GM10266 (cell line): Measurements from ENCODE around the gene IQGAP3.

Experiments
- DNase-seq: peaks from one replicate; pipeline ENCODE4 v3.0.0; 2012; ENCODE audit errors: extremely low spot score
- TF ChIP-seq, protein P1 (sequence below): IDR thresholded peaks from 2 replicates; pipeline ENCODE4 v1.5.1; 2012; ENCODE audit warnings: mild to moderate bottlenecking, low read depth; ENCODE audit not compliant: control insufficient read depth, insufficient read depth; ENCODE audit errors: missing control alignments

Gene IQGAP3

DNA sequence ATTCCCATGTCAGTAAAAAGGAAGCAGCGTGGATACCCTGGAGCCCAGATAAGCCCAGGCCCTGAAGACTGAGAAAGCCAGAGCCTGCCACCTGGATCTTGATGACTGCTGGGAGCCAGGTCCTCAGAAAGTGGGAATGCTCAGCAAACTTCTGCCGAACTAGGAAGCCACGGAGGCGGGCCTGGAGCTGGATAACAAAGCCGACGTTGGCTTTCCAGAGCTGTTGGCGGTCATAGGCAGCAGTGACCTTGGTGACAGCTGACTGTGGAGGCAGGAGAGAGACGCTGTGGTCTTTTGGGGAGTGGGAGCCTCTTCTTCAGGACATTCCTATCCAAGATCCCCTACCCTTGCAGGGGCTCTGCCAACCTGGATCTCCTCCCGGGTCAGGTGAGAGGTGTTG, 24.4 kb downstream of the IQGAP3 start:
- TF ChIP-seq, protein P1, sequence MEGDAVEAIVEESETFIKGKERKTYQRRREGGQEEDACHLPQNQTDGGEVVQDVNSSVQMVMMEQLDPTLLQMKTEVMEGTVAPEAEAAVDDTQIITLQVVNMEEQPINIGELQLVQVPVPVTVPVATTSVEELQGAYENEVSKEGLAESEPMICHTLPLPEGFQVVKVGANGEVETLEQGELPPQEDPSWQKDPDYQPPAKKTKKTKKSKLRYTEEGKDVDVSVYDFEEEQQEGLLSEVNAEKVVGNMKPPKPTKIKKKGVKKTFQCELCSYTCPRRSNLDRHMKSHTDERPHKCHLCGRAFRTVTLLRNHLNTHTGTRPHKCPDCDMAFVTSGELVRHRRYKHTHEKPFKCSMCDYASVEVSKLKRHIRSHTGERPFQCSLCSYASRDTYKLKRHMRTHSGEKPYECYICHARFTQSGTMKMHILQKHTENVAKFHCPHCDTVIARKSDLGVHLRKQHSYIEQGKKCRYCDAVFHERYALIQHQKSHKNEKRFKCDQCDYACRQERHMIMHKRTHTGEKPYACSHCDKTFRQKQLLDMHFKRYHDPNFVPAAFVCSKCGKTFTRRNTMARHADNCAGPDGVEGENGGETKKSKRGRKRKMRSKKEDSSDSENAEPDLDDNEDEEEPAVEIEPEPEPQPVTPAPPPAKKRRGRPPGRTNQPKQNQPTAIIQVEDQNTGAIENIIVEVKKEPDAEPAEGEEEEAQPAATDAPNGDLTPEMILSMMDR = no peak
- DNase-seq = no peak

DNA sequence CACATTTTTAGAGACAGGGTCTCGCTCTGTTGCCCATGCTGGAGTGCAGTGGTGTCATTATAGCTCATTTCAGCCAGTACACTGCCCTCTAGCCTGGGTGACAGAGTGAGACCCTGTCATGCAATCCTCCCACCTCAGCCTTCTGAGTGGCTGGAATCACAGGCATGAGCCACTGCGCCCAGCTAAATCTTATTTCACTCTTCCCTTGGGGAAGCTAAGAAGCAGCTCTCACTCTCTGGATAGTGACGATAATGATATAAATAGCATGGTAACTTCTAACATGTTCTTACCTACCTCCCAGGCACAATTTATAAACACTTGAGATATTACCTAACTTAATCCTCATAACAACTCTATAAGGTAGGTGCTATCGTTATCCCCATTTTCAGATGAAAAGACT, 24.9 kb downstream of the IQGAP3 start:
- DNase-seq = no peak
- TF ChIP-seq, protein P1 = no peak

DNA sequence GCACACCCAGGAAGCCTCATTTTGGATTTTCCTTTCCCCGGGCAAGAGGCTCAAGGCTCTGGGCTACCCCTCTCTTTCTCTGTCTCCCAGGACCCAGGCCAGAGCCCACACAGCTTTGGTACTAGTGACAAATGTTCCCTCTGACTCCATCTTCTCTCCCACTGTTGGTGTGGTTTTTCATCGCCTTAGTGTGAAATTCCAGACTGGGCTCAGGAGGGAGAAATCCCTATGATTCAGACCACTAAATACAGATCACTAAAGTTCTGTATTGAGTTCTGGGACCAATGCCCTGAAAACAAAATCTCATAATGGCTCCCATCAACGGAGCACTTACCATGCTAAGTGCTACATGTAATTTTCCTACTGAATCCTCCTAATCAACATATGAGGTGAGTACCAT, 26.1 kb downstream of the IQGAP3 start:
- no peak for DNase-seq
- TF ChIP-seq, protein P1 = no peak

DNA sequence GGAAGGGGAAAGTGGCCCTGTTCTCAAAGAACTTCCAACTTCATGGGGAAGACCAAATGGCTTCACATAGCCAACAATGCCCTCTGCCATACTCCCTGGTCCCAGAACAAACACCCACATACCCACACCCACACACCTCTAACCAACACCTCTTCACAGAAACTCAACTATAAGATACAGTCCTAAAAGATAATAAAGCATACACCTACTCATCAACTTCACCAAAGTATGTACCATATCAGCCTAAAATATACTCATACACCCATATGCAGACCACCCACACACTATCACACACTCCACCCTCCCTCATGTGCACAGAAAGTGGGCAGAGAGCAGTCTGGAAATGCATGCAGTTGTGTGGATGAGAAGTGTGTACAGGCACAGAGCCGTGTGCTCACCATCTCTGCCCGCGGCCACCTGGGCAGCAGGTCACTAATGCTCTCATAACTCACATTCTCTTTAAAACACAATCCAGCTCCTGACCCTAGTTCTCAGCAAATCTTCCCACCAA, 27.7 kb downstream of the IQGAP3 start:
- TF ChIP-seq, protein P1 = no peak
- DNase-seq = no peak

DNA sequence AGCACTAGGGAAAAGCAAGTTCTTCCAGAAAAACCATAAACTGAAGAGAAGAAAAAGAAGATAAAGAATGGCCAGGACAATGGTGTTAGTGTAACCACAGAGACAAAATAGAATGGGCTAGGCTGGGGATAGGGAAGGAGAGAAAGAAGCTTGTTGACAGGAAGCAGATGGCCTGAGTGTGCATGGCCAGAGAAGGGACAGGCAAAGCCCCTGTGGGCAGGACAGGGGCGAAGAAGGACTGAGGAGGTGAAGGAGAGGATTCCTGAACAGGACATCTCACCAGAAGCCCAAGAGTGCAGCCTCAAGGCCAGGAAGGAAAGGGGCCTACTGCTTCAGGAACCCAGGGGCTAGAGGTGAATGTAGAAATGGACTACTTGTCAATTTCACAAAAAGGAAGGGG, 29.3 kb downstream of the IQGAP3 start:
- no peak for DNase-seq
- TF ChIP-seq, protein P1 = no peak

DNA sequence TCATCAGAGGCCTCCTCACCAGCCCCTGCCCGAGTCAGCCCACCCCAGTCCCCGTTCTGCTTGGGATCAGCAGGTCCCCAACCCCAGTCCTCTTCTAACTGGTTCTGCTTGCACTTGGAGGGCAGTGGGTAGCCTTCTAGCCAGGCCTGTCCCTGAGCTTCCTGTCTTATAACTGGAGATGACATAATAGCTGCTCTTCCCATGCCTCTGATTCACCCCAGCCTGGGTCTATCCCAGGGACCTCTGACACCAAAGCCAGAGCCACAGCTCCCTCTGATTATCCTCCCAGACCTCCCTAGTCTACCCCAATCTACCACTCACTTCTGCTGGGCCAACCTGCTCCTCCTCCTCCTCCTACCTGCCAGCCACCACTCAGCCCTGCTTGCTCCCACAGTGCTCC, 31.4 kb downstream of the IQGAP3 start:
- TF ChIP-seq, protein P1 = no peak
- no peak for DNase-seq

DNA sequence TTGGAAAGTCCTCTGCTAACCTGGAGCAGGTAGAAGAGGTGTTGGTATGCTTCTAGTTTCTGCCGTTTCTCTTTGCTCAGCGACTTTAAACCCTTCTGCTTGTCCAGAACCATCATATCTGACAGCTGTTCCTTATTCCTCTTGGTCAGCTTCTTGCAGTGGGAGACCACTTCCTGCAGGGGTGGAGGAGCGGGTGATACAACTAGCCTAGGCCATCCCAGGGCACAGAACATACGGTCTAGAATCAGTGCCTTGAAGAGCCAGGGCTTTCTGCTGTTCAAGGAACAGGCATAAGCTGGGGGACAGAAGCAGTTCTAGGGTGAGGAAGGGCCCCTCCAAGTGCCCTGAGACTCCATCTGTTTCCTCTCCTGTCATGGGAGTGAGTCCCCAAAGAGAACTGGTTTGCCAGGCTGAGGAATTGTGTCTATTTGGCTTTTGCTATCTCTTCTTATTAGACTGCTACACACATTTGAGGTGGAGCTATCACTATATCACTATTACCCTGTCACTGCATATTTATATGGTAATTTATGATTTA, 32.5 kb downstream of the IQGAP3 start:
- TF ChIP-seq, protein P1 = no peak
- DNase-seq = no peak
